MG63 (cell line): ENCODE data around the gene POLE. TPM values are rescaled to one million over a fixed set of nuclear protein-coding genes. Genes with fewer than 3 reads are reported as not detected.

Experiments used
- DNase-seq: peaks from one replicate; pipeline ENCODE4 v3.0.0-alpha.2; 2020
- H3K27me3 ChIP-seq: fragments of 250-450 bp; sonication (Bioruptor Pico); 2 replicates; pipeline ENCODE4 v1.5.1; 2020; ENCODE audit warnings: mild to moderate bottlenecking, moderate library complexity
- H3K36me3 ChIP-seq: fragments of 250-450 bp; sonication (Bioruptor Pico); 2 replicates; pipeline ENCODE4 v1.5.1; 2020; ENCODE audit warnings: mild to moderate bottlenecking, moderate library complexity
- H3K4me3 ChIP-seq: fragments of 250-450 bp; sonication (Bioruptor Pico); 2 replicates; pipeline ENCODE4 v1.5.1; 2020; ENCODE audit warnings: mild to moderate bottlenecking, moderate library complexity
- H3K9me3 ChIP-seq: fragments of 250-450 bp; sonication (Bioruptor Pico); 2 replicates; pipeline ENCODE4 v1.5.1; 2020; ENCODE audit warnings: mild to moderate bottlenecking, moderate library complexity
- total RNA-seq: library from RNA; depleted of rRNA; stranded (reverse); fragments of >200 nt; shearing (Covaris generic); gene quantifications from 2 replicates; pipeline ENCODE4 v1.2.3, GENCODE V29; 2014; ENCODE audit warnings: low replicate concordance; rRNA removed

POLE gene
- total RNA-seq, 1 experiment from 2014 or later: 18.8 TPM

GRCh38 chr12:132576701-132577100, 110.4 kb downstream of the POLE start:
- H3K9me3 ChIP-seq: no peaks in the 10 kb centered on the region
- no peak for DNase-seq
- H3K27me3 ChIP-seq: no peaks in the 10 kb centered on the region
- H3K4me3 ChIP-seq: no peak overlapping the region
- peaks cover 56% of the 10 kb centered on the region for H3K36me3 ChIP-seq

GRCh38 chr12:132575661-132576060, 111.5 kb downstream of the POLE start:
- H3K4me3 ChIP-seq: no peak overlapping the region
- no peak for DNase-seq
- H3K36me3 ChIP-seq: peaks cover 52% of the 10 kb centered on the region
- no peaks in the 10 kb centered on the region for H3K27me3 ChIP-seq
- H3K9me3 ChIP-seq: no peaks in the 10 kb centered on the region

- DNase-seq: no peak
- Histone ChIP-seq H3K4me3 (no peak overlapping the region), H3K27me3 (no peaks in the 10 kb centered on the region), H3K36me3 (peaks cover 52% of the 10 kb centered on the region), H3K9me3 (no peaks in the 10 kb centered on the region)
Observed at GRCh38 chr12:132574271-132574996, 112.7 kb downstream of the POLE start.

Other genes with a start within 250 kb of the POLE start
- gene FBRSL1, start 197.2 kb downstream of the POLE start, total RNA-seq: 10.7 and 12.7 TPM in 2 replicates
- gene LRCOL1, start 76.8 kb downstream of the POLE start, total RNA-seq: not detected in 2 replicates
- gene P2RX2, start 68.6 kb downstream of the POLE start, total RNA-seq: not detected in 2 replicates
- 130 and 145 TPM in 2 replicates for gene PXMP2, start 245 bp upstream of the POLE start, total RNA-seq
- gene PGAM5, start 23.5 kb upstream of the POLE start, total RNA-seq: 137 and 151 TPM in 2 replicates
- 63.0 and 75.7 TPM in 2 replicates for gene ANKLE2, start 74.5 kb upstream of the POLE start, total RNA-seq
- gene GOLGA3, start 141.5 kb upstream of the POLE start, total RNA-seq: 67.0 and 96.0 TPM in 2 replicates
- gene CHFR, start 200.3 kb upstream of the POLE start, total RNA-seq: 12.6 and 33.3 TPM in 2 replicates